ENCODE measurements around the gene CACNB2. TPM values are rescaled to one million over a fixed set of nuclear protein-coding genes. Genes with fewer than 3 reads are reported as not detected.

The CACNB2 gene
- polyA plus RNA-seq, 1 of the 3 experiments (the other 2 are of a cell fraction), result 0.74 TPM

GRCh38 chr10:18571076-18571475 is 430.9 kb downstream of the CACNB2 start:
- H3K79me2 ChIP-seq (ENCODE audit: insufficient read depth), result no peaks in the 10 kb centered on the region
- no peaks in the 10 kb centered on the region for H3K9me2 ChIP-seq
- no peaks in the 10 kb centered on the region for H3K4me1 ChIP-seq (ENCODE audit: control insufficient read depth in 1 of 2, insufficient read depth in 2 of 2, low read depth in 1 of 2, low read length in 1 of 2)
- no peak for TF ChIP-seq TAF1 (IDR thresholded peaks at IDR 0.05; ENCODE audit: borderline replicate concordance, low read depth, low read length)
- TF ChIP-seq YY1 (IDR thresholded peaks at IDR 0.05; ENCODE audit: low read depth), result no peak
- TF ChIP-seq GATA2 (CRISPR knock-in tag; IDR thresholded peaks at IDR 0.05), result no peak
- no peak for TF ChIP-seq SIN3A (IDR thresholded peaks at IDR 0.05; ENCODE audit: borderline replicate concordance, low read depth, low read length)
- TF ChIP-seq, protein P1, sequence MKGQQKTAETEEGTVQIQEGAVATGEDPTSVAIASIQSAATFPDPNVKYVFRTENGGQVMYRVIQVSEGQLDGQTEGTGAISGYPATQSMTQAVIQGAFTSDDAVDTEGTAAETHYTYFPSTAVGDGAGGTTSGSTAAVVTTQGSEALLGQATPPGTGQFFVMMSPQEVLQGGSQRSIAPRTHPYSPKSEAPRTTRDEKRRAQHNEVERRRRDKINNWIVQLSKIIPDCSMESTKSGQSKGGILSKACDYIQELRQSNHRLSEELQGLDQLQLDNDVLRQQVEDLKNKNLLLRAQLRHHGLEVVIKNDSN (IDR thresholded peaks at IDR 0.05; ENCODE audit: borderline replicate concordance, low read depth), result no peak
- no peak for TF ChIP-seq NRF1 (IDR thresholded peaks at IDR 0.05; ENCODE audit: low read depth, low read length)
- no peak for TF ChIP-seq RFX5 (IDR thresholded peaks at IDR 0.05; ENCODE audit: low read length)
- no peaks in the 10 kb centered on the region for H3K27me3 ChIP-seq (ENCODE audit: insufficient read depth)
- H4K20me1 ChIP-seq (ENCODE audit: insufficient read depth), result no peaks in the 10 kb centered on the region
- no peak overlapping the region for H3K4me2 ChIP-seq
- no peak overlapping the region for H3K4me3 ChIP-seq (ENCODE audit: low read depth in 2 of 2, low read length in 1 of 2)
- no peaks in the 10 kb centered on the region; the same call in 1 of the 2 replicates for H3K9me3 ChIP-seq
- no peaks in the 10 kb centered on the region for H3K36me3 ChIP-seq (replicated peaks in 1 of 2; ENCODE audit: control insufficient read depth in 1 of 2, insufficient read depth in 2 of 2, low read length in 1 of 2)
- ChIA-PET CTCF (no interaction called here), POLR2A (no interaction called here)
- no peak for DNase-seq
- H3K27ac ChIP-seq (ENCODE audit: low read depth in 2 of 2, low read length in 1 of 2), result no peak overlapping the region
- H3F3A ChIP-seq (replicated peaks; ENCODE audit: insufficient read depth), result no peaks in the 10 kb centered on the region
- H3K9ac ChIP-seq, result no peak overlapping the region
- no peak overlapping the region for H2AFZ ChIP-seq (ENCODE audit: low read depth)

- H3K36me3 ChIP-seq (replicated peaks in 1 of 2; ENCODE audit: control insufficient read depth in 1 of 2, insufficient read depth in 2 of 2, low read length in 1 of 2), result peaks cover 0 to 3% of the 10 kb centered on the region in 2 experiments
- DNase-seq, result no peak
- no peak overlapping the region for H3K4me3 ChIP-seq (ENCODE audit: low read depth in 2 of 2, low read length in 1 of 2)
- no peaks in the 10 kb centered on the region for H4K20me1 ChIP-seq (ENCODE audit: insufficient read depth)
- ChIA-PET POLR2A (no interaction called here), CTCF (no interaction called here)
- no peaks in the 10 kb centered on the region; the same call in 1 of the 2 replicates for H3K9me3 ChIP-seq
- 100% methylated on average over 1 of the region's 1 CpG for WGBS (ENCODE audit: low lambda C conversion rate)
- H3K9me2 ChIP-seq, result no peaks in the 10 kb centered on the region
- H3K4me1 ChIP-seq (ENCODE audit: control insufficient read depth in 1 of 2, insufficient read depth in 2 of 2, low read depth in 1 of 2, low read length in 1 of 2), result no peaks in the 10 kb centered on the region
- no peaks in the 10 kb centered on the region for H3K27me3 ChIP-seq (ENCODE audit: insufficient read depth)
- no peak overlapping the region for H3K4me2 ChIP-seq
- H3K9ac ChIP-seq, result no peak overlapping the region
- no peaks in the 10 kb centered on the region for H3K79me2 ChIP-seq (ENCODE audit: insufficient read depth)
- no peak overlapping the region for H3K27ac ChIP-seq (ENCODE audit: low read depth in 2 of 2, low read length in 1 of 2)
- no peaks in the 10 kb centered on the region for H3F3A ChIP-seq (replicated peaks; ENCODE audit: insufficient read depth)
- no peak overlapping the region for H2AFZ ChIP-seq (ENCODE audit: low read depth)
- TF ChIP-seq TCF12 (IDR thresholded peaks at IDR 0.05) (no peak), POLR2AphosphoS5 (IDR thresholded peaks at IDR 0.05; ENCODE audit: low read depth, low read length) (no peak), FOXJ3 (CRISPR knock-in tag; IDR thresholded peaks at IDR 0.05) (no peak), EZH2phosphoT487 (IDR thresholded peaks at IDR 0.05; ENCODE audit: borderline replicate concordance, low read depth) (no peak), TAF1 (IDR thresholded peaks at IDR 0.05; ENCODE audit: borderline replicate concordance, low read depth, low read length) (no peak), RAD21 (IDR thresholded peaks at IDR 0.05; ENCODE audit: low read length) (no peak), JUND (IDR thresholded peaks at IDR 0.05) (no peak), RFX5 (IDR thresholded peaks at IDR 0.05; ENCODE audit: low read length) (no peak), FOXM1 (IDR thresholded peaks at IDR 0.05; ENCODE audit: low read depth) (no peak), RCOR1 (IDR thresholded peaks at IDR 0.05; ENCODE audit: low read length) (no peak), CTCF (IDR thresholded peaks at IDR 0.05) (no peak), MXI1 (IDR thresholded peaks at IDR 0.05; ENCODE audit: low read depth, low read length) (no peak), TEAD4 (IDR thresholded peaks at IDR 0.05; ENCODE audit: borderline replicate concordance, insufficient read depth) (no peak), GABPA (IDR thresholded peaks at IDR 0.05; ENCODE audit: low read depth) (no peak), RXRA (IDR thresholded peaks at IDR 0.05; ENCODE audit: borderline replicate concordance, low read depth) (no peak)
- TF ChIP-seq, protein P2, sequence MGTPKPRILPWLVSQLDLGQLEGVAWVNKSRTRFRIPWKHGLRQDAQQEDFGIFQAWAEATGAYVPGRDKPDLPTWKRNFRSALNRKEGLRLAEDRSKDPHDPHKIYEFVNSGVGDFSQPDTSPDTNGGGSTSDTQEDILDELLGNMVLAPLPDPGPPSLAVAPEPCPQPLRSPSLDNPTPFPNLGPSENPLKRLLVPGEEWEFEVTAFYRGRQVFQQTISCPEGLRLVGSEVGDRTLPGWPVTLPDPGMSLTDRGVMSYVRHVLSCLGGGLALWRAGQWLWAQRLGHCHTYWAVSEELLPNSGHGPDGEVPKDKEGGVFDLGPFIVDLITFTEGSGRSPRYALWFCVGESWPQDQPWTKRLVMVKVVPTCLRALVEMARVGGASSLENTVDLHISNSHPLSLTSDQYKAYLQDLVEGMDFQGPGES (IDR thresholded peaks at IDR 0.05; ENCODE audit: low read depth, low read length), result no peak
- TF ChIP-seq, protein P3, sequence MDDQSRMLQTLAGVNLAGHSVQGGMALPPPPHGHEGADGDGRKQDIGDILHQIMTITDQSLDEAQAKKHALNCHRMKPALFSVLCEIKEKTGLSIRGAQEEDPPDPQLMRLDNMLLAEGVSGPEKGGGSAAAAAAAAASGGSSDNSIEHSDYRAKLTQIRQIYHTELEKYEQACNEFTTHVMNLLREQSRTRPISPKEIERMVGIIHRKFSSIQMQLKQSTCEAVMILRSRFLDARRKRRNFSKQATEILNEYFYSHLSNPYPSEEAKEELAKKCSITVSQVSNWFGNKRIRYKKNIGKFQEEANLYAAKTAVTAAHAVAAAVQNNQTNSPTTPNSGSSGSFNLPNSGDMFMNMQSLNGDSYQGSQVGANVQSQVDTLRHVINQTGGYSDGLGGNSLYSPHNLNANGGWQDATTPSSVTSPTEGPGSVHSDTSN (IDR thresholded peaks at IDR 0.05), result no peak
Measured at GRCh38 chr10:18571780-18572179, 431.6 kb downstream of the CACNB2 start.
